PC-3 (cell line): ENCODE data around the gene SEC24B. TPM values are rescaled to one million over a fixed set of nuclear protein-coding genes. Genes with fewer than 3 reads are reported as not detected.

ENCODE experiments used
- ATAC-seq: fragments of 200-7000 bp; cut with Tn5 transposase; 2 replicates; pipeline ENCODE4 v1.9.1; 2020; ENCODE audit warnings: mild to moderate bottlenecking, moderate library complexity
- BruUV-seq: library from RNA; stranded (reverse); fragments of 400-500 nt; replicated peaks from 2 replicates; lab custom pipeline; 2021; lab: Mats Ljungman, UMichigan
- CTCF ChIA-PET: fragments of 300-600 bp; sonication (Branson Sonifier 250); formaldehyde crosslinking; loops from one replicate; lab custom pipeline; 2022; ENCODE audit warnings: antibody characterized with exemption; lab: Charles Lee
- POLR2A ChIA-PET: fragments of 300-600 bp; sonication (Branson Sonifier 250); formaldehyde crosslinking; loops from one replicate; lab custom pipeline; 2022; ENCODE audit warnings: antibody characterized with exemption; ENCODE audit not compliant: unreplicated experiment; lab: Charles Lee
- DNase-seq: peaks from one replicate; pipeline ENCODE4 v3.0.0-alpha.2; 2015
- H2AFZ ChIP-seq: fragments of 300-600 bp; sonication (generic); 2 replicates; pipeline ENCODE4 v1.6.0; 2016; ENCODE audit warnings: antibody characterized with exemption, low read length
- H3F3A ChIP-seq: fragments of 300-600 bp; sonication (generic); one replicate; pipeline ENCODE4 v1.6.0; 2017; ENCODE audit warnings: antibody characterized with exemption, low read length, control low read depth, mild to moderate bottlenecking; ENCODE audit not compliant: unreplicated experiment
- H3K27ac ChIP-seq: fragments of 300-600 bp; sonication (generic); 2 replicates; pipeline ENCODE4 v1.5.1; 2016; ENCODE audit warnings: mild to moderate bottlenecking, low read length
- H3K27me3 ChIP-seq: fragments of 300-600 bp; sonication (generic); 2 replicates; pipeline ENCODE4 v1.6.1; 2016; ENCODE audit warnings: low read length, mixed read lengths
- H3K36me3 ChIP-seq: fragments of 300-600 bp; sonication (generic); 2 replicates; pipeline ENCODE4 v1.6.1; 2016; ENCODE audit warnings: low read depth, mixed run types, low read length, mixed read lengths
- H3K4me1 ChIP-seq: fragments of 300-600 bp; sonication (generic); 2 replicates; pipeline ENCODE4 v1.5.1; 2016; ENCODE audit warnings: low read length; ENCODE audit not compliant: insufficient read depth
- H3K4me2 ChIP-seq: fragments of 300-600 bp; sonication (generic); 2 replicates; pipeline ENCODE4 v1.6.0; 2016; ENCODE audit warnings: low read length
- H3K4me3 ChIP-seq: fragments of 300-600 bp; sonication (generic); 2 replicates; pipeline ENCODE4 v1.5.1; 2016; ENCODE audit warnings: mild to moderate bottlenecking, low read length, mixed read lengths
- H3K79me2 ChIP-seq: fragments of 300-600 bp; sonication (generic); 2 replicates; pipeline ENCODE4 v1.6.1; 2017; ENCODE audit warnings: low read length, mixed read lengths
- H3K9ac ChIP-seq: fragments of 300-600 bp; sonication (generic); 2 replicates; pipeline ENCODE4 v1.6.0; 2016; ENCODE audit warnings: mild to moderate bottlenecking, low read length
- H3K9me2 ChIP-seq: fragments of 300-600 bp; sonication (generic); replicated peaks from 2 replicates; pipeline ENCODE4 v1.6.1; 2016; ENCODE audit warnings: mixed run types, low read length, mixed read lengths
- H3K9me3 ChIP-seq: fragments of 300-600 bp; sonication (generic); 2 replicates; pipeline ENCODE4 v1.6.1; 2016; ENCODE audit warnings: low read length, mixed read lengths
- H4K20me1 ChIP-seq: fragments of 300-600 bp; sonication (generic); 2 replicates; pipeline ENCODE4 v1.6.1; 2016; ENCODE audit warnings: low read length, mixed read lengths
- EZH2 ChIP-seq: fragments of 300-600 bp; sonication (generic); IDR thresholded peaks from one replicate; pipeline ENCODE4 v1.6.1; 2017; ENCODE audit warnings: antibody characterized with exemption, mild to moderate bottlenecking, low read length; ENCODE audit not compliant: unreplicated experiment
- EZH2phosphoT487 ChIP-seq: fragments of 300-600 bp; sonication (generic); IDR thresholded peaks from 2 replicates; pipeline ENCODE4 v1.6.1; 2018; ENCODE audit warnings: mild to moderate bottlenecking, antibody characterized with exemption, low read length, borderline replicate concordance
- intact Hi-C: fragments of 100-400 bp; cut with micrococcal nuclease; formaldehyde crosslinking; loops from 2 replicates; pipeline ENCODE4 v1.9.0; 2023
- total RNA-seq: library from RNA; depleted of rRNA; stranded (reverse); fragments of >200 nt; gene quantifications from 2 replicates; pipeline ENCODE4 v1.2.3, GENCODE V29; 2014
- TF ChIP-seq, protein P1 (sequence below): fragments of 300-600 bp; sonication (generic); conservative IDR thresholded peaks from 2 replicates; pipeline ENCODE4 v1.5.1; 2017; ENCODE audit warnings: antibody characterized with exemption, low read depth, mild to moderate bottlenecking, low read length

Gene SEC24B
- total RNA-seq, 1 experiment from 2014 or later: 11.3 TPM

DNA sequence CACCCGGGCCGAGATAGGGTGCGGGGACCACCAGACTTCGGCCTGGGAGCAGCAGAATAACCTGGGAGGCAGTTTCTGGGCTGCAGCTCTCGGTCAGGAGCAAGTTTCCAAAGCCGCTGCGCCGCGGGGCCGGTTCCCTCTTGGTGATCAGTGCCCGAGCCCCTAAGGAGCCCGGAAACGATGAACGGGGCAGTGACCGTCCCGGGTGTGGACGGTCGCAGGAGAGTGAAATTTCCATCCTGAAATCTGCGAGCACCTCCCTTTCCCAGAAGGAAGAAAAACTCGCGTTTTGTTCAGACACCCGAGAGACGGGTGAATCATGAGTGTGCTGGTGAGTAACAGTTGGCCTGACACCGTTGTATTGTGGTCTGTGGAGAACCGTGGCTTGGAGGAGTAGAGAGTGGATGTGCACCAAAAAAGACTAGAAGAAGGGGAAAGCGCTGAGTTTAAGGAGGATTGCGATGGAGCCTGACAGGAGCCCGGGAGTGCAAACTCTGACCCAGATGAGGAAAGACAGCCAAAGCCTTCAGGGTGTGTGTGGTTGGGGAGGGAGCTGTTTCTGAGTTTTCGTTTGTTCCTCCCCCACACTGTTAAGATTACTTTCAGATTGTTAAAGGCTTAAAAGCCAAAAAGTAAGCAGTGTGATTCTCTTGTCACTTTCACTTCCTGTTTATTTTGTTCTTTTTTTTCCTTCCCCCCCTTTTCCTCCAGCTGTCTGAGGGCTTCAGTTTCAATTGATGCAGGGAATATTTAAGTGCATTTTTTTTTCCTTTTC is 127.3 kb downstream of the SEC24B start:
- H3K4me2 ChIP-seq: peak overlapping the region; percentile 98
- peaks cover 4% of the 10 kb centered on the region for H3F3A ChIP-seq
- no peaks in the 10 kb centered on the region for H3K9me2 ChIP-seq
- H3K27ac ChIP-seq: peak overlapping the region; percentile 73
- intact Hi-C loops: loop anchor here (2.0 to 5.0 kb wide), 3 partner anchors 70 to 129 kb away; partner anchors contain the start of gene SEC24B
- H2AFZ ChIP-seq: peak overlapping the region; percentile 86
- TF ChIP-seq EZH2phosphoT487 (no peak), EZH2 (no peak)
- TF ChIP-seq, protein P1, sequence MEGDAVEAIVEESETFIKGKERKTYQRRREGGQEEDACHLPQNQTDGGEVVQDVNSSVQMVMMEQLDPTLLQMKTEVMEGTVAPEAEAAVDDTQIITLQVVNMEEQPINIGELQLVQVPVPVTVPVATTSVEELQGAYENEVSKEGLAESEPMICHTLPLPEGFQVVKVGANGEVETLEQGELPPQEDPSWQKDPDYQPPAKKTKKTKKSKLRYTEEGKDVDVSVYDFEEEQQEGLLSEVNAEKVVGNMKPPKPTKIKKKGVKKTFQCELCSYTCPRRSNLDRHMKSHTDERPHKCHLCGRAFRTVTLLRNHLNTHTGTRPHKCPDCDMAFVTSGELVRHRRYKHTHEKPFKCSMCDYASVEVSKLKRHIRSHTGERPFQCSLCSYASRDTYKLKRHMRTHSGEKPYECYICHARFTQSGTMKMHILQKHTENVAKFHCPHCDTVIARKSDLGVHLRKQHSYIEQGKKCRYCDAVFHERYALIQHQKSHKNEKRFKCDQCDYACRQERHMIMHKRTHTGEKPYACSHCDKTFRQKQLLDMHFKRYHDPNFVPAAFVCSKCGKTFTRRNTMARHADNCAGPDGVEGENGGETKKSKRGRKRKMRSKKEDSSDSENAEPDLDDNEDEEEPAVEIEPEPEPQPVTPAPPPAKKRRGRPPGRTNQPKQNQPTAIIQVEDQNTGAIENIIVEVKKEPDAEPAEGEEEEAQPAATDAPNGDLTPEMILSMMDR: no peak
- POLR2A ChIA-PET: no interaction called here
- peaks cover 15% of the 10 kb centered on the region for H3K4me1 ChIP-seq
- no peaks in the 10 kb centered on the region for H4K20me1 ChIP-seq
- peaks cover 30% of the 10 kb centered on the region for H3K79me2 ChIP-seq
- no peaks in the 10 kb centered on the region for H3K9me3 ChIP-seq
- H3K36me3 ChIP-seq: no peaks in the 10 kb centered on the region
- ATAC-seq (peak; percentile 62), DNase-seq (peak; percentile 64)
- CTCF ChIA-PET: interaction anchor here (0.6 kb wide), 2 partner anchors 81 to 171 kb away, joined by 3 to 9 read pairs; no protein-coding TSS in a partner anchor
- H3K9ac ChIP-seq: peak overlapping the region; percentile 76
- no peaks in the 10 kb centered on the region for H3K27me3 ChIP-seq
- H3K4me3 ChIP-seq: peak overlapping the region; percentile 96
- BruUV-seq: TSS peak; percentile 40

DNA sequence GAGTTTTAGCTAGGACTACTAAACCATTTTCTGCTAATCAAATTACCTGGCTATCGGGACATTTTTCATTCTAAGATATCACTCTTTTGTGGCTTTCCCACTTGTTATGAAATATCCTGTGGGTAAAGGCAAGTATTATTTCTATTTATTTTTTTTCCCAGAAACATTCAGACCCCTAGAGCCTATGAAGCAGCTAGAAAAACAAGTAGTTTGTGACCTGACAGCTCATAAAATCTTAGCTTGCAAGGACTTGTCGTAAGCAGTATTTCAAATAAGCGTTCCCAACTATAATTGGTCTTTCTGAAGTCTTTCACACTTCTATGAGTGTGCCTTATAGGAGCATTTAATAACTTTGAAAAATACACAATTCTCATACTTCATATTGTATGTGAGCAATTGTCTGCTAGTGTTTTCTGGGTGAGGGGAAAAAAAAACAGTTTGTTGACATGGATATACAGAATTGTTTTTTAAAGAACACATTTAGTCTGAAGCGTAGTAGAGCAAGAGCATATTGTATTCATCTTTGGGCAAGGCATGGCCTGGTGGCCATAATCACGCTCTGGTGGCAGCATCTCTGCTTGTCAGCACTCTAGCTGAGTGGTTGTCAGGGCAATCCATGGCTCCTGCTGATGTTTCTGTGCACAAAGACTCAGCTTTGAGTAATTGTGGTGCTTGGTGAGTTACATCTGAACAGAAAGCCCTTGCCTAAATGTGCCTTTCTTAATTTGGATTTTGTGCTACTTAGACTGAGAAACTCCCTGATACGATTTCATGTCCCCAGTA is 129.0 kb downstream of the SEC24B start:
- TF ChIP-seq, protein P1: no peak
- no peak for TF ChIP-seq EZH2
- TF ChIP-seq EZH2phosphoT487: no peak
- ATAC-seq (no peak), DNase-seq (no peak)
- no TSS peak for BruUV-seq
- Histone ChIP-seq H3F3A (peaks cover 4% of the 10 kb centered on the region), H3K9me2 (no peaks in the 10 kb centered on the region), H3K9me3 (no peaks in the 10 kb centered on the region), H3K4me1 (peaks cover 15% of the 10 kb centered on the region), H3K4me2 (no peak overlapping the region), H3K36me3 (no peaks in the 10 kb centered on the region), H3K79me2 (peaks cover 30% of the 10 kb centered on the region), H3K27ac (no peak overlapping the region), H3K4me3 (no peak overlapping the region), H2AFZ (no peak overlapping the region), H3K9ac (no peak overlapping the region), H4K20me1 (no peaks in the 10 kb centered on the region), H3K27me3 (no peaks in the 10 kb centered on the region)
- ChIA-PET CTCF (no interaction called here), POLR2A (no interaction called here)
- intact Hi-C loops: loop anchor here (5.0 kb wide), 2 partner anchors 95 to 130 kb away; partner anchors contain the start of gene SEC24B
